Neural progenitor cell (in vitro differentiated cells): ENCODE measurements around the gene BACH1.

Experiments used
- CTCF ChIP-seq: fragments of 200-600 bp; sonication (generic); IDR thresholded peaks from 2 replicates; pipeline ENCODE4 v1.5.1; 2017; ENCODE audit warnings: antibody characterized with exemption, mild to moderate bottlenecking
- EZH2 ChIP-seq: fragments of 200-600 bp; sonication (generic); IDR thresholded peaks from 2 replicates; pipeline ENCODE4 v1.6.1; 2017; ENCODE audit warnings: antibody characterized with exemption, mild to moderate bottlenecking, moderate library complexity

GRCh38 chr21:29301691-29302090 lies 3.0 kb downstream of the BACH1 start:
- TF ChIP-seq CTCF (no peak), EZH2 (no peak)
